Epithelial cell of prostate (primary cell): ENCODE measurements around the gene EPC1.
"Not testable (repeated sequence)": the region's sequence is repeated elsewhere in the genome, so short reads cannot be mapped to it uniquely, and the experiment has no call there.

ENCODE experiments used
- DNase-seq: peaks from one replicate; pipeline ENCODE4 v3.0.0-alpha.2; 2011; ENCODE audit warnings: low read depth, low spot score
- H3K27ac ChIP-seq: fragments of 450-650 bp; 2 replicates; pipeline ENCODE4 v1.5.1; 2017; ENCODE audit warnings: mild to moderate bottlenecking

The EPC1 gene

DNA sequence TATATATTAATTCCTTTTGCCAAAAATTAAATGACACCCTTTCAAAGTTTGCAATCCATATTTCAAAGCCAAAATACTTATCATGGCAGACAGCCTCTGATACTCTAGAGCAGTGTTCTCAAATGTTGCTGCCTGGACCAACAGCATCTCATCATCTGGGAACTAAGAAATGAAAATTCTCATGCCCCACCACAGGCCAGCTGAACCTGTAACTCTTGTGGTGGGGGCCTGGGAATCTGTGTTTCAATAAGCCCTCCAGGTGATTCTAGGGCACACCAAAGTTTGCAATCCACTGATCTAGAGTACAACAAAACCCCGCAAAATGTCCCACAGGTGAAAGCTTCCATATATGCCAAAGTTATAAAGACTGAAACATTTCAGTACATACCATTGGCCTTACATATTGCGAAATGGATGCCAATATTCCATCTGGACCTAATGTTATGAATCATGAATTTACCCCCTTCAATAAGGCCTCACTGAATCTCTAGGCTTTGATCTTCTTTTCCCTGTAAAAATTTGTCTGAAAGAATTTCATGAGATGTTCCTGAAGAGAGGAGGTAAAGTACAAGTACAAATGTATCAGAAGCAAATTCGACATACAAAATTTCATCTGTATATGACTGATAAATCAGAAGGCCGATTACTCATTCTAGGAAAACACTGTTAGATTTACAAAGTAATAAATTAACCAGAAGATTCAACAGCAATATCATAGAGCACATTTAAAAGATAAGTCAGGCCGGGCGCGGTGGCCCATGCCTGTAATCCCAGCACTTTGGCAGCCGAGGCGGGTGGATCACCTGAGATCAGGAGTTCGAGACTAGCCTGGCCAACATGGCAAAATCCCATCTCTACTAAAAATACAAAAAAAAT is 25.3 kb upstream of the EPC1 start:
- no peak for DNase-seq
- no peak overlapping the region for H3K27ac ChIP-seq

DNA sequence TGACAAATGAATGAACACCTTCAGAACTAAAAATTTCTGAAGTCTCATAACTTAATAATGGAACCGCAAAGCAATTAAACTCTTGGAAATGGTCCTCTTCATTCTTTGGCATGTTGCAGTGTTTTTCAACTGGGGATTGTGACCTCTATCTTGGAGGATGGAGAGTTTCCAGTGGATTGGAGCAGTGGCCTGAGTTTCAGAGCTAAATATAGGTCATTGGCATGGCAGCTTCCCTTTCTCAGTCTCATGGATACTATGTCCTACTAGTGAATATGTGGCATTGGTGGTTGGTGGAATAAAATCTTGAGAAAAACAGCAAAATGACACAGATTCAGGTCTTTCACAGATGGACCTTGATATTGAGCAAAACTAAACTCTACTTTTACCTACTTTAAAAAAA is 24.1 kb upstream of the EPC1 start:
- DNase-seq = no peak
- no peak overlapping the region for H3K27ac ChIP-seq

DNA sequence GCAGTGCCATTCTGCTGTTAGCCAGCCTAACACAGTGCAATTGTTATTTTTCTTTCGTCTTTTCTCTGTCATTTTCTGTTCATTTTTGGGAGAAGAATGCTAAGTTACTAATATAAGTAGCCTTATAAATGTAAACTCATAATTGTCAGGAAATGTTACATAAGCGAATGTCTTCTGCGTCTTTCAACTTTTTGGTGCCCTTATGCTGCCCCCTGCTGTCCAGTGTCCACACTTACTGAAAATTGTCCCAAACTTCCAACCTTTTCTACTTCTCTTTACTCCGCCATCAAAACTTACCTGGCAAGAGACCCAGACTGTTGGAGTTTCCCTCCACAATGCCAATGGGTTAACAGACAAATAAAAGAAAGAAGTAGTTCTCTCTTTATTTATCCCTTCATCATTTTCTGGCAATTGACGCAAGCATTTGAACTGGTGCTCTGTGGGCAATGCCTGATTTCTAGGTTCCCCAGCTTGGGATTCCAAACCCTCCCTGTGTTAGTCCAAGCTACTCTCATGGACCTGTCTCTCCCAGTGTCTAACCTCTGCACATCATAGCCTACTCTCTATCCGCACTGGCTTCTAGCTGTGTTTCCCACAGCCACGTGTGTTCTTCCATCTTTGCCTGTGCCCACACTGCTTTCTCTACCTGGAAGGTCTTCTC is 21.0 kb upstream of the EPC1 start:
- no peak for DNase-seq
- no peak overlapping the region for H3K27ac ChIP-seq

DNA sequence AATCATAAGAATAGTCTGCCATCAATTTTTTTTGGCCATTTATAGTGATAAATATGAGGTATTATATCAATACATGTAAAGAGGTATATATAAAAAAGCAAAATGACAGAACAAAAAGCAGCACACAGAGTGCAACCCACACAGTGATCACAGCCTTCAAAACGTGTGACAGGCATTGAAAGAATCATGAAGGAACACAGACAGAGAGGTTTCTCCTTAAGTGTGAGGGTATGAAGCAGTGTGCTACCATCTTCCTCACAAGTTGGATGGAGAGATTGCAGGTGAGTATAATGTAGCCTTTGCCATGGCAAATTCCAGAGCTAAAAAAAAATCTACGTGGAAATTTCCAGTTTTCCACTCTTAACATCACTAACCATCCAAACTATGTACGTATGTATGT is 19.6 kb upstream of the EPC1 start:
- DNase-seq = no peak
- no peak overlapping the region for H3K27ac ChIP-seq

DNA sequence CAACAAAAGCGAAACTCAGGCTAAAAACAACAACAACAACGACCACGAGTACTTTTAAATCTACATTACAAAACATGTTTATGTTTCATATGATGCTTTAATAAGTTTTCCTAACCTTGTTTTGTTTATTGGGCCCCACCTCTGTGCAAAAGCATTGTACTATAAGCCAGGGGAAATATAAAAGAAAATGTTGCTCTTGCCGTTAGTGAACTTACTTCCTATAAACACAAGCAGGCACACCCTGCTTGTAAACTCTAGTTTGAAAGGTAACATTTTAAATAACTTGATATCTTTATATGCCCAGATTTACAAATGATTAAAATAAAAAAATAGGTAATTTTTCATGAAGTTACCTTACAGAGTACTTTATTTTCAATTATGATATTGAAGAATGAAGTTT is 19.2 kb upstream of the EPC1 start:
- H3K27ac ChIP-seq = no peak overlapping the region

DNA sequence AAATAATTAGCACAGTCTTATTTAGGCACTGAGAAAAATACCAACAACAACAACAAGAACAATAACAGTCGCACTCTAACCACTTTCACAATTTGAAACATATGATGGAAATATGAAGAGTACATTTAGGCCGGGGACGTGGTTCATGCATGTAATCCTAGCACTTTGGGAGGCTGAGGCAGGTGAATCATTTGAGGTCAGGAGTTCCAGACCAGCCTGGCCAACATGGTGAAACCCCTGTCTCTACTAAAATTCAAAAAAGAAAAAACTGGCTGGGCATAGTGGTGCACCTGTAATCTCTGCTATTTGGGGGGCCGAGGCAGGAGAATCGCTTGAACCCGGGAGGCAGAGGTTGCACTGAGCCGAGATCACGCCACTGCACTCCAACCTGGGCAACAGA is 18.4 kb upstream of the EPC1 start:
- H3K27ac ChIP-seq, DNase-seq: not testable (repeated sequence)

More for the DNA sequence above, 19.2 kb upstream of the EPC1 start:
- no peak for DNase-seq

DNA sequence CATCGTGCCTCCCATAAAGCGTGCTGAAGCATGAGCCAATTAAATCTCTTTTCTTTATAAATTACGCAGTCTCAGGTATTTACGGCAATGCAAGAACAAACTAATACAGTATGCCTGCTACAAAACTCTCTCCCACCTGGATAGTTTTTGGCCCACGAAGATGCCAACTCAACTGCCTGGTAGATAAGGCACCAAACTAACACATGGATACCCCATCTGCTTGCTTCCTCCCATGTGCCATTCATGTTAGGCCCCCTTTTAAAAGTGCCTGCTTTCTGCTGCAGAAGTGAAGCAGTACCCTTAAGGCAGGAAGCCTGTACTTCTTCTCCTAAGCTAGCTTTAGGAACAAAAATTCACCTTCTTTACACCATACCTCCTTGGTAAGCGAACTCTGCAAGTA is 15.6 kb upstream of the EPC1 start:
- DNase-seq = no peak
- no peak overlapping the region for H3K27ac ChIP-seq

DNA sequence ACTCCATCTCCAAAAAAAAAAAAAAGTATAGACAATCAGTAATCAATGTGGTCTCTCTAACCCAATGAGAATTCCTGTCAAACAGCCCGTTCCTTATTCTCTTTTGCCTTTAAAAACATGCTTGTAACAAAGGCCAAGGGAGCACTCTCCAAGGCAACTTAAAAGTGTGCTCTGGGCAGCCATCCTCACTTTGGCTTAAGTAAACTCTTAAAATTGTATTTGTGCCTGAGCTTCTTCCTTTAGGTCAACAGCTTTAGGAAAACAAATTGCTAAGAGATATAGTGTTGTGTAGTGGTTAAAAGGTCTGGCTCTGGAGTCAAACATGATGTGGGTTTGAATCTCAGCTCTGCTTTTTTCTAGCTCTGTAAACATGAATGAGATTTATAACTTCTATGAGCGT is 13.9 kb upstream of the EPC1 start:
- no peak for DNase-seq
- H3K27ac ChIP-seq = no peak overlapping the region

DNA sequence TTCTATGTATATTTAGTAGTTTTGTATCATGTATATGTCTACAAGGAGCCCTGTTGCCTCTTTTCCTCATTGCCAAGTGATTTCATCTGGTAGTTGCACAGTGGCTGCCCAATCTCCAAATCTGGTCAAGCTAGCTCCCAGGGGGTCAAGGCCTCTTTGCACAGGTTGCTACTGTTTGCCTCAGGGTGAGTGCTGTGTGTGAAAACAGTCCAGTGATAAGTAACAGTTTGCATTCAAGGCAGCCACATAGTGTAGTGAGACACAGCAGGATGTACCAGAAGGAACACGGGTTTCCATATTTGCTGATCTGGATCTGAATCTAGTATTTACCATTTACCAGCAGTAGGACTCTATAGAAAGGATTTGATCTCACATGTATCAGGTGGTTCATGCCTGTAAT is 13.3 kb upstream of the EPC1 start:
- no peak for DNase-seq

DNA sequence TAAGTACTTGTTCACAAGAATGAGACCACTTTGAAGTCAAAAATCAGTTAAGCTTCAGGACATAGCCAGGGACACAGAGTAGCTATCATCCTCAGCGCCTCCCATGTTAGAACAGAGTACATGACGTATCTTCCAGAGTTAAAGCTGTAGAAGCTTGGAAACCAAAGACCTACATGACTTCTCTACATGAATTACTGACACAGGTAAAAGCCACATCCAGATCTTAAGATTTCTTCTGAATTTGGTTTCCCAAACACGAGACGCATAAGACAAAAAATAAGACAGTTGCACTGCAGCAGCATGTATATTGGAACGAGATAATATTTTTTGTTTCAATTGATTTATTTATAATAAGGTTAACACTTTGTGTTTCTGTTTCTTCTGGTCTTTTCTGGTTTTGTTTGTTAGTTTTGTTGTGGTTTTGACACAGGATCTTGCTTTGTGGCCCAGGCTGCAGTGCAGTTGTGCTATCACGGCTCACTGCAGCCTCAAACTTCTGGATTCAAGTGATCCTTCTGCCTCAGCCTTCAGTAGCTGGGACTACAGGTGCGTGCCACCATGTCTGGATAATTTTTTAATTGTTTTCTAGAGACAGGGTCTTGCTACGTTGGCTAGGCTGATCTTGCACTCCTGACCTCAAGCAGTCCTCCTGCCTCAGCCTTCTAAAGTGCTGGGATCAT is 10.2 kb upstream of the EPC1 start:
- no peak overlapping the region for H3K27ac ChIP-seq
- DNase-seq = no peak

More for the DNA sequence above, 13.3 kb upstream of the EPC1 start:
- H3K27ac ChIP-seq = no peak overlapping the region

DNA sequence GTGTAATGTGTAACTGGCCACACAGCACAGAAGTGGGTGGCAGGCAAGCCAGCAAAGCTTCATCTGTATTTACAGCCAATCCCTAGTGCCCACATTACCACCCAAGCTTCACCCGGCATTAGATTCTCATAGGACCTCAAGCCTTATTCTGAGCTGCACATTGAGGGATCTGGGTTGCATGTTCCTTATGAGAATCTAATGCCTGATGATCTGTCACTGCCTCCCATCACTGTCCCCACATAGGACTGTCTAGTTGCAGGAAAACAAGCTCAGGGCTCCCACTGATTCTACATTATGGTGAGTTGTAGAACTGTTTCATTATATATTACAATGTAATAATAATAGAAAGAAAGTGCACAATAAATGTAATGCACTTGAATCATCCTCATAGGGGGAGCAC is 7.7 kb upstream of the EPC1 start:
- H3K27ac ChIP-seq, DNase-seq: not testable (repeated sequence)

DNA sequence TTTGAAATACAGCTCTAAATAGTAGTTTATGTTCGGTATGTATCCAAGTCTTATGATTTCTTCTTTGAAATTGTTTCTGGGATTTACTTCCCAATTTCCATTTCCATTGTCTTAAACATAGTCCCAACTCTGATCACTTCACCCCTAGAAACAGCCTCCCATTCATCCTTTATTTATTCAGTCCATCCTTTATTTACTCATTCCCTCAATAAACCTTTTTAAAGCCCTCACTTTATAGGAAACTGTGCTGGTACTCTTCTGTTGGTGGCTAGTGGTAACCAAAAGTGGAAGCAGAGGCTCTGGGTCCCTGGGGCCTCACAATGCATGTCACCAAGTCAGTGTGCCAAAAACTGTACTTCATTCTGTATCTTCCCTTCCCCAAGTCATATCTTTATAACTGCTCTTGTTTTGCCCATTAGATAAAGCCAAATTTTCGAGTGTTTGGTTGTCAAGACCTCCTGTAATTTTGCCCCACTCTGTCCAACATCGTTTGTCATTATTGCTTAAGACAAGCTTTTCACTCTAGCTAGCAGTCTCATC is 3.9 kb upstream of the EPC1 start:
- no peak for DNase-seq
- H3K27ac ChIP-seq = no peak overlapping the region

DNA sequence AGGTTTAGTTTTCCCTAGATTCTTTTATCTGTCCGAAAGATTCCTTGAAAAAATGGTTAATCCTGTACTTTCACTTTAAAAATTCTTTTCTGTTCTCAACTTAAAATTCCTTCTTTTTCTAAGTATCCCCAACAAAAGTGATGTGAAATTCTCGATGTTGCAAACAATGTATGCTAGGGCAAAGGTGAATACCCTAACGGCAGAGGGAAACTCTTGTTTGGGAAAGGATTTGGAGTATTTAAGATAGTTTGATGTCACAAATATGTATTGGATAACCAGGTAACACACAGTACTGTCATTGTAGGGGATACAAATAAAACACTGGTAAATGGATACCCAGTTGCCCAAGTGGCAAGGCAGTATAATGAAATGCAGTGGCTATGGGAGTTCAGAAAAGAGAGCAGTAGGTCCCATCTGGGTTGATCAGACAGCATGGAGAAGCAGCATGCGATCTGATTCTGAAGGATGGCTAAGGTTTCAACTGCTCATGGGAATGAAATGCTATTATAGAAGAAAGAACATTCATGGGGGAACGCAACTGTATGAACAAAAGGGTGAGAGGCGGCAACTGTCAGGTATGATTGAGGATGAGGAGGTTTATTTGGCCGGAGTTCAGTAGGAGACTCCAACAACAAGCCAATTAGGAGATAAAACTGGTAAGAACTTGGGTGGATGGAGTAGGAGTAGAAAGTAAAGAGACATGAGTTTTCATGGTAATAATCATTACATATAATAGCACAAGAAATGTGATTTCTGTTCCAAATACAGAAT is 3.2 kb upstream of the EPC1 start:
- H3K27ac ChIP-seq = no peak overlapping the region

DNA sequence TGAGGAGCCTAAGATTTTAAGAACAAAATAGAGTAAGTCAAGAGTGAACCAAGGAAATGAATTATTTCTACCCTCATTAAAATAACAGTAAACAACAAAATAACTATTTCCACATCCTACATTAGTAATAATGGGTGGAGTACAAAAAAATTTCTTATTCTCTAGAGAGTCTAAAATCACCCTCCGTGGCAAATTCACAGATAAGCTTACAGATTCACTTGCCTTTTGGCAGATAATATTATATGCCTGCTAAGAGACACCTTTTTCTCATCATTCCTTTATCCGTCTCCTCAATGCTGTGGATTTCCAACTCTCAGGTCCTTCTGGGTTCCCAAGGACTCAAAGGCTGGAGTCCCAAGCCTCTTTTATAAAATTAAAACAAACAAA is 2.2 kb upstream of the EPC1 start:
- H3K27ac ChIP-seq = no peak overlapping the region
- DNase-seq = no peak

More for the DNA sequence above, 3.2 kb upstream of the EPC1 start:
- no peak for DNase-seq

DNA sequence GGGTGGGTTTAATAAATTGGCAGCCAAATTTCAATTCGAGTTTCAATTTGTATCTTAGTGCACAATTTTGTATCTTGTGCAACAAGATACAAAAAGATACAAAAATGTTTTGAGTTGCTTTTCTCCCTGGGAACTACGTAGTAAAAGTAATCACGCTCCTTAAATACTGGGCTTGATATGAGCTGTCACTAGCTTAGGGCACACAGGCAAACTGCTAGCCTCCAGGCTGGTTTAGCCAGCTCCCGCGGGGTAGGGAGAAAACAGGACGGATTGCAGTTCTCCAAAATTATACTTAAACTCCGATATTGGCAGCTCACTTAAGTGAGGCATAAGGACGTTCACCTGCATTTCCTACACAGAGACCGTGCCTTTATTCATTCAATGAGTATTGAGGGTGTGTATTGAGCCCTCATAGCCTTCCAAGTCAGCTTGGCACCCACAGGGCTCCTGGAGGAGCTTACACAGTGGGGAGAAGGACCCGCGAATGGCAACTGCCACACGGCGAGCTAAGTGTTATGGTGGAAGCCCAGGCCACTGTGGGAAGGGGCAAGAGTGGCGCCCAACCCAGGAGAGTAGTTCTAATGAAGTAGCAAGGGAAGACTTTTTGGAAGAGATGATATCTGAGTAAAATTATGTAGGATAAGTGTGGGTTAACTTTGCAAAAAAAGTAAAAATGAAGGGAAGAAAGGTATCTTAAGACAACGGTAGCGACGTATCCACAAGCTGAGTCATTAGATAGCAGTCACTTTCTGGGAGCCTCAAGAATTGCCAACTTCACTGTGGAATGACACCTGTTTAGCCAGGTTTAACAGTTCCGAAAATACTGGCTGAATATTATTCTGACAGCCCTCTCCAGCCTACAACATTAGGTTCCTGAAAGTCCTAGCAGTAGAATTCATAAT is 1.6 kb upstream of the EPC1 start:
- DNase-seq = no peak
- no peak overlapping the region for H3K27ac ChIP-seq

DNA sequence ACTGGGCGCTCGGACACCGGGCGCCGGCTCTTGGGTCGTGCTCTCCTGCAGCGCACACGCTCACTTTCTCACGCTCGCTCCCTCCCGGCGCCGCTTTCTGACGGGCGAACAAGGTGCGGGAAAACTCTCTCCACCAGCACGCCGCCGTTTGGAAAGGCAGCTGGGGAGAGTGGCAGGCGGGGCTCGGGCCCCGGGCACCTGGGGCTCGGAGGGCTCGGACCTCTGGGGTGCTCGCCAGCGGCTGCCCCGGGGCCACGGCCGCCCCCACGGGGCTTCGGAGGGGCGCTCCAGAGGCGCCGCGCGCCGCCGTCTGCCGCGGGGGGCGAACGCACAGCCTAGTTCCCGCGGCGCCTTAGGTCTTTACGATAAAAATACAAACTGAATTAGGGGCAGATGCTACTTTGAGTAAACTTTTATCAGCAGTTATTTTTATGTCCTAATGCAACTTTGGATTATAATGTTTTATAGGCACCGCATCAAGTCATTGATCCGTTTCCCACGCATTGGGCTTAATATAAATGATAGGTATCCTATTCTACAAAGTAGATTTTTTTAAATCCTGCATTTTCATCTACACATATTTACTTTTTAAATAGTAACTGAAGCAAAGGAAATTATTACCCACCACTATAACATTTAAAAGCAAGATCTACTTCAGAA is 535 bp upstream of the EPC1 start:
- DNase-seq = no peak
- peak overlapping the region; percentile 98 for H3K27ac ChIP-seq

DNA sequence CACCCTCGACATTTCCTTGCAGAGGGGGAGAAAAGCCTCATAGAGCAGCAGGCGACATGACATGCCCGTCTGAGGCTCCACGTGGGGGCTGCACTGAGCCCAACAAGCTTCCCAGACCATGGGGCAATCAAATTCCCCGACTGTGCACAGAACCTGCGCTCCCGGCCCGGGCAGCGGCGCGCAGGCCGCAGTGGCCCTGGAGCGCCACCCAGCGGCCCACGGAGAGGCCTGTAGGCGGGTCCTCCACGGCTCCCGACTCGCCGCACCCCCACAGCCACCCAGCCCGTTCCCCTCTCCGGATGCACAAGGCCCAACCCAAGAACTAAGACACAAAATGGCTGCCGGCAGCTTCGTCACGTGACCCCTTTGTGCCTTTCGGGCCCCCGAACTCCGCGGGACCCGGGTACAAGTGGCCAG is 816 bp downstream of the EPC1 start:
- peak overlapping the region; percentile 98 for H3K27ac ChIP-seq
- DNase-seq = peak; percentile 77

DNA sequence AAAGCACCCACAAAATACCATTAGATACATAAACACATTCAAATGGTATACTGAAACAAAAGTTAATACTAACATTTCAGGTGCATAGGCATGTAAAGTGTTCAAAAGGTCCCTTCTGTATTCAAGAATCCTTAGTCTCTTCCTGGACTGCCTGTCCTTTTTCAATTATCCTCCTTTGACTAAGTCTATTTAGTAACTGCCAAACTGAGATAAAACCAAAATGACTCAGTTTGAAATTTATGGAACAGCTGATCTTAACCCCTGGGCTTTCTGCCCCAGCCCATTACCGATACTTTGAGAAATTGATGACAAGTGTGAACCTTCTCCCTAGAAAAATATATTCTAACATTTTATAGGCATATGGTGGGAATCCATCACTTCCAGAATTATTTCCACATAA is 5.4 kb downstream of the EPC1 start:
- no peak overlapping the region for H3K27ac ChIP-seq
- no peak for DNase-seq
